Measurements from ENCODE around the gene NOLC1.

Gene NOLC1

DNA sequence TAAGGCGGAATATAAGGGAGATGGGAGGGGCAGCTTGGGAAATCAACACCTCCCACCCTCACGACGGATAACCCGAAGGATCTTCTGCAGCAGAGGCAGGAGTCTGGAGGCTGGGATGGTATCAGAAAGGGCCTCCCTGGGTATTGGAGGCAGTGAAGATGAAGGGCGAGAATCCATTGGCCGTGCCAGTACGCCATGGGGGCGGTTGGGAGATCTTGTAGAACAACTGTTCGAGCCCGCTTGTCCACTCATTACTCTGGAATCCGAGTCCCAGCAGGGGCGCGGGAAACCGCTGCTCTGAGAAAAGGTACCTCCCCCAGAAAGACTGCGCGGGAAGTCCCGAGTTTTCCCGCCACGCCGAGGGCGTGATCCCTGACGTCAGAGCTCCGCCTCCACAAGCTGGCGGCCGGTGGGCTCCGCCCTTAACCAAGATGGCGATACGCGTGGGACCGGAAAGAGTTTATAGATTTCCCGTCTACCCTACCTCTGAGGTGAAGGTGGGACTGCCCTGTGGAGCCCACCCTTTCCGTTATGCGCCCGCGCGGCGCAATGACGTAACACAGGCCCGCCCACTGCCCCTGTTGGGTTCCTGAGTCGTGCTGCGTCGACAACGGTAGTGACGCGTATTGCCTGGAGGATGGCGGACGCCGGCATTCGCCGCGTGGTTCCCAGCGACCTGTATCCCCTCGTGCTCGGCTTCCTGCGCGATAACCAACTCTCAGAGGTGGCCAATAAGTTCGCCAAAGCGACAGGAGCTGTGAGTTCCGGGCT, at the start of gene NOLC1:
Gene NOLC1 (plus strand): TSS at position 616 of the 771 bp plus-strand sequence. CDS start 22 bp downstream, at position 638.
- DNase-seq (ENCODE audit: low spot score) = peak; percentile 99

DNA sequence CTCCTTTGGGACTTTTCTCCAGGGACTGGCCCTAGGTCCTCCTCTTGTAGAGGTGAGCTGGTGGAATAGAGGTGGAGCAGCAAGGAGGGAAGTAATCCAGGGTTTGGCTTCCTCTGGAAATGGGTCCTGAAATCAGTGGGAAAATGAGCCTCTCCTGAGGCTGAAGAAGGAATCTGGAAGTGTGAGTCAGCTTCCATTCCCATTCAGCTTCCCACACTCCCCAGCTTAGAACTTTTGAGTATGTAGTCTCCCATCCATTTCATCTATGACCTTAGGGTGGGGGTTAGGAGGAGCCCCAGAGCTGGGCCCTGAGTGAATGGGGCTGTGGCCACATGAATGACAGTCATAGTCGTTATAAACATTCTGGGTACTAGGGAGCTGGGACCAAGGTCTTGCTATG, 49.8 kb upstream of the NOLC1 start:
- no peak for DNase-seq (ENCODE audit: low spot score)

DNA sequence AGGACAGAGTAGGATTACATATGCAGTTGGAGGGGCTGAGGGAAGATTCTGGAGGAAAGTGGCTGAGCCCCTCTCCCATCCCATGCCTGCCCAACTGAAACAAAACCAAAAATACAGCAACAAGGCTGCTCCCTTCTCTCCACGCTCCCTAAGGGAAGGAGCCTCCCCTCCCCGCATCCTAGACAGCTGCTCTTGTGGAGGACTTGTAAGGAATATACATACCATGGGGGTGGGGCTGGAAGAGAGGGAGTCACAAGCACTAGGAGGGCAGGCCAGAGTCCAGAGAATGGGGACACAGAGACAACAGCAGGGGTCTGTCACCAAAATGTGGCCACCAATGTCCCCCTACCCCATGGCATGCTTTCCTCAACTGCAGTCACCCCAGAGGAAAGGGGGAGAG, 45.2 kb upstream of the NOLC1 start:
- DNase-seq (ENCODE audit: low spot score) = no peak

DNA sequence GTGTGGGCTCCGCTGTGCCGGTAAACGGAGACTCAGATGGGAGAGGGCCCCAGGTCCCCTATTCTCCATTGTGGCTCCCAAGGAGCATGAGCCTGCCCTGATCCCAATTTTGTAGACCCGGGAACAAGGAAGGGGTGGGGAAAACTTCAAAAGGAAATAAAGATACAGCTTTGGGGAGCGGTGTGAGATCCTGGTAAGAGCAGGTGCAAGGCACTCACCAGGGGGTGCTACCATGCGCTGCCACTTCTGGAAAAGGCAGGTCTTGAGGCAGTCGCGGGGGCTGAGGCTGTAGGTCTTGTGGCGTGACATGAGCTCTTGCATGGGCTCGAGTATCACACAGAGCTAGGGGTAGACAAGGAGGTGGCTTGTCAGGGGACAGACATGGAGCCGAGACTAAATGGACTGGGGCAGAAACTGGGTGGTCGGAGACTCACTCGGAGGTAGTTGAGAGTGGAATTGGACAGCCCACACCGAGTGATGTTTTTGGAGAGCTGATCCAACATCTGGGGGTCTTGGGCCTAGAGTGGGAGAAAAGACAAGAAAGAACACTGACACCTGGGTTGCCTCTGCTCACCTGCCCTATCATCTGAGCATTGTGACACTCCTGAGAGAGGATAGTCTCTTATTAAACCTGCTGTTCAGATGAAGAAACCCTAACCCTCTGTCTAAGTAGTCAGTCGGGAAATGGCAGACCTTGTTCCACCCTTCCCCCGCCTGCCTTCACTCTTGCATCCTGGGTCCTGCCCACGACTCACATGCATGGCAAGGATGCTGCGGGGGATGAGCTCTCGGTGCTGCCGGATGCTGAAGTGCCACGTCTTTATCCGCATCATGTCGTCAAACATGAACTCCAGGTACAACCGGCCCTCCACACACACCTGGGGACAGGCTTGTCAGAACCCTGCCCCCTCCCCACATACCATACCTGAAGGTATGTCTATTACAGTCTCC, 42.7 kb upstream of the NOLC1 start:
- no peak for DNase-seq (ENCODE audit: low spot score)

DNA sequence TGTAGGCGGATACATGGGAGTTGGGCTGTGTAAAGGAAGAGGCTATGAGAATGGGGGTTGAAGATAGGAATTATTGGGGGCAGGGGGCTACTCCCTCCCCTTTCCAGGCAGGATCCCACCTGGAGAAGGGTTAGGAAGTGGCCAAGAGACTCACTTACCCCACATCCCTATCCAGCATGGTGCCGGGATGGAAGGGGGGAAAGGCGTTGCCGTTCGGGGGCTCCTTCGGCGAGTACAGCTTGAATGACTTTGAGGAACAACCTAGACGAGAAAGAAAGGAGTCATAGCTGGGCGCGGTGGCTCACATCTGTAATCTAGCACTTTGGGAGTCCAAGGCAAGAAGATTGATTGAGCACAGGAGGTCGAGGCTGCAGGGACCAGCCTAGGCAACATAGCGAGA, 40.9 kb upstream of the NOLC1 start:
- DNase-seq (ENCODE audit: low spot score) = no peak

DNA sequence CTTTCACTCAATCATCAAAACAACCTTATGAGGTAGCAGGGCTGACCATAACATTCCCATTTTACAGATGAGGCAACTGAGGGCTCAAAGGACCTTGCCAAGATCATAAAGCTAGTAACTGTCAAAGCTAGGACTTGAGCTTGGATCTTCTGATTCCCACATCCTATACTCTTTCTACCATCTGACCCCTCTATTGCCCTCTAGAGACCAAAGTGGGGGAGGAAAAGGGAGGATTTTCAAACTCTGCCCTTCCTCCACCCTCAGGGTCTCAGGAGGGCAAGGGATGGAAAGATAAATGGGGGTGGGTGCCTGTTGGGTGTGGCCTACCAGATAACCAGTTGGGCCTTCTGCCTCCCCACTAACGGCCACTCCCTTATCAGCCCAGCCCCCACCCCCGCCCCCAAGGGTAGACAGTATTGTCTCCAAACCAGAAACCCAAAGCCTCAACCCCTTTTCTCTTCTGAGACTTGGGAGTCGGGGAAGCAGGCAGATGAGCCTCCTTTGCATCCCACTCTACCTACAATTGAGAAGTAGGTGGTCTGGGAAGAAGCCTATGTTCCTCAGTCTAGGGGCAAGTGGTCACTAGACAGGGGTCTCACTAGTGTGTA, 39.9 kb upstream of the NOLC1 start:
- DNase-seq (ENCODE audit: low spot score) = no peak

DNA sequence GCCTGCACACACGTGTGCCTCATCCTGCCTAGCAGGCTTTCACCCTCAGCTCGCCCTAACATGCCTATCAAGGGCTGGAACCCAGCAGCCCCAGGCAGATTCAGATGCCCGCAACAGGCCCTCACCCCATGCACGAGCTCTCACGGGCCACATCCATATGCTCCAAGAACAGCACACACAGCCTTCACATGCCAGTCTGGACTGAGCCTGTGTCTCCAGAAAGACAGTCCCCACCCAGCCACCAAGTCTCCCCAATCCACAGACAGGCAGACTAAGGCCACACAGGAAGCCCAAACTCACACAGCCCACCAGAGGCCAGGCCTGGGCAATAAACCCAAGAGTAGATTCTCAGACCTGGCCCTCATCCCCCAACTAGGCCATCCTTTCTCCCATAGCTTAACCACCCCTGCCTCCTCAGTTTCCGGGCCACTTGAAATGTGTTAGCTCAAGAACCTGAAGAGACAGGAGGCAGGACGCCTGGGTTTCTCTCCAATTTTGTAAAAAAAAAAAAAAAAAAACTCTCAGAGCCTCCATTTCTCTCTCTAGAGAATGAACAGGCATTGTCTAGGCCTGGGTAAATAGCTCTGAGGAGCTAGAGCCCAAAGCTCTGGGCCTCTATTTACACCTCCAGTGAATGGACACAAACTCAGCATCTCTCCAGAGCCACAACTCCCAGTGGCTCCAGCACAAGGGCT, 38.8 kb upstream of the NOLC1 start:
- no peak for DNase-seq (ENCODE audit: low spot score)

DNA sequence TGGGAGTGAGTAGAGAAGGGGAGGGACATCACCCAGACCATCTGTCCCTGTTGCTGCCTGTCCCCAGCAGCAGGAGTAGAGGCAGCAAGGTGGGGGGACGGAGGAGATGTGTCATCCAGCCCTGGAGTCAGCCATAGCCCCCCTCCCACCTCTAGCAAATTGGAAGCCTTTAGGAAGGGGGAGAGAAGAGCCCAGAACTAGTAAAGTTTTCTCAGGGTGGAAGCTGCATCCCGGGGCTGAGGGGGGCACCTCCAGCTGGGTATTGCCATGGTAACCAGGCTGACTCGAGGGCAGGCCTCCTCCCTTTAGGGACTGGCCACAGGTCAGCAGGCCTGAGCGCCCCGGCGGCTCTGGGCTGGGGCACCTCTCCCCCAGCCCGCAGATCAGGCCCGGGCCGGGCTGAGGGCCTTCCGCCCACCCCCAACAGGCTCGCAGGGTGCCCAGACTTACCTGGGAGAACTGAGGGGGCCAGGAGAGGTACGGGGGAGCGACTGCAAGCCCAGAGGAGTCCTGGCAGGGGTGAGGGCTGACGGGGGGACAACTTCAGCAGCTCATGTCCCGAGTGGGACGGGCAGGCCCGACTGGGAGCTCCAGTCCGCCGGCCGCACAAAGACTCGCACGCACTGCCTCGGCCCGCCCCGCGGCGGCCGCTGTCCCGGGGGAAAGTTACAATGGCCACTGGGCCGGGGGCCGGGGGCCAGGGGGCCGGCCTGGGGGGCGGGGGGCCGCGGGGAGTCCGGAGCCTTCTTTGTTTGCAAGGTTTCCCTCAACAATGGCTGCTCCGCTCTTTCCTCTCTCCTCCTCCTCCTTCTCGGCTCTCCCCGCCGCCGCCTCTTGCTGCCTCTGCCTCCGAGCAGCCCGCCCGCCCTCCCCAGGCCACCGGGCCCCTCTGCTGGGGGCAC, 38.0 kb upstream of the NOLC1 start:
- no peak for DNase-seq (ENCODE audit: low spot score)

DNA sequence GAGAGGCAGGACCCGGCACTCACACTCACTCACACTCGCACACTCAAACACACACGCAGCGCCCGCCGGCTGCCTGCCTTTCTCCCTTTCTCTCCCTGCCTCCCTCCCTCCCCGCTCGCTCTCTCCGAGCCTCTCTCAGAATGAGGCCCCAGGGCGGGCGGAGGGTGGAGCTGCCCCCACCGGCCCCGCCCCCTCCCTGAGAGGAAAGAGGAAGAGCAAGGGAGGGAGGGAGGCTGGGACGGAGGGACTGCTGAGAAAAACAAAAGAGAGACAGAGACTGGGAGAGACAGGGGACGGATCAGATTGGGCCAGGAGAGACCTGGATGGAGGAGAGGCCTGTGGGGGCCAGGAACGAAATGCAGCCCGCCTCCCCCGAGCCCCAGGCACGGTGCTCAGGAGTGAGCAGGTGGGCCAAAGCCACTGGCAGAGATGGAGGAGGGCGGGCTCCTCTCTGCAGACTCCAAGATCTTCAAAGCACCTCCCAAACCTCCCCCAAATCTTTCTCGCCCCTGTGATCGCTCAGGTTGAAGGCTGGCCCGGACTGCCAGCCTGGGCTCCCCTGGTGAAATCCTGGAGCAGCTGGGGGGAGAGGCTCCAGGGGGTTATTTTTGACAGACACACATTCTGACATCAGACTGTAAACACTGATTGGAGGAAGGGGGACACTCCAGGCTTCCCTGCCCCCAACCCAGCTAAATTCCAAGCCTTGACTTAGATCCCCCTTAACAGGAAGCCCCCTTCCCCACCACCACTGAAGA, 37.1 kb upstream of the NOLC1 start:
- DNase-seq (ENCODE audit: low spot score) = peak; percentile 92

DNA sequence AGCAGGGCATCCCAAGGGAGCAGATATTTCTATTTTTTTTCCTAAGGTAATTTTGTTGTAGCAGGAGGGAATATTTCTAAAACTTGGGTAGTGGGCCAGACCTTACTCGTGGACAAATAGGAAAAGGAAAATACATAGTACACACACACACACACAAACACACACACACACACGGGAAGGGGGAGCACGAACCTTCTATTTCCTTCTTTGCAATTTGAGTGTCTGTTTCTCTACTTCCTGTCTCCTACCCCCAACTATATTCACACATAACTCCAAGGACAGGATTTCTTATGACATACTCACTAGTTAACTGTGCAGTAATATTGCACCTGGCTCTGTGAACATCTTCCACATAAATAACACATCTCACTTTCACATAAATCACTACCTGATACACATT, 36.4 kb upstream of the NOLC1 start:
- DNase-seq (ENCODE audit: low spot score) = no peak

DNA sequence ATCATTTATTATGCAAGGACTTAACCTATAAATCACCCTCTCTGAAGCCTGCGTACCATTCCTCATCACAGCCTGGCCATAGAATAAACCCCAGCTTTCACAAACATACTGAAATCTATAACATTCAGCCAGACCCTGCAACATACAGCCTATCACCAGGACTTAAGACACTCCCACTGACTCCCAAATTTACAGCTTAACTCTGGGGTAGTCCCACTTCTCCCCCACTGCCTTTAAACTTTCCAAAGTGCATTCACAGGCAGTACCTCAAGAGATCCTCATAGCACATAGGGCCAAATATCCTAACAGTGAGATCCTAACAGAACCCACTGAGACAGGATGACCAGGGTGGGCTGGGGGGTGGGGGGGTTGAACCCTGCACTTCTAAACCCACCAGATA, 35.5 kb upstream of the NOLC1 start:
- DNase-seq (ENCODE audit: low spot score) = no peak

DNA sequence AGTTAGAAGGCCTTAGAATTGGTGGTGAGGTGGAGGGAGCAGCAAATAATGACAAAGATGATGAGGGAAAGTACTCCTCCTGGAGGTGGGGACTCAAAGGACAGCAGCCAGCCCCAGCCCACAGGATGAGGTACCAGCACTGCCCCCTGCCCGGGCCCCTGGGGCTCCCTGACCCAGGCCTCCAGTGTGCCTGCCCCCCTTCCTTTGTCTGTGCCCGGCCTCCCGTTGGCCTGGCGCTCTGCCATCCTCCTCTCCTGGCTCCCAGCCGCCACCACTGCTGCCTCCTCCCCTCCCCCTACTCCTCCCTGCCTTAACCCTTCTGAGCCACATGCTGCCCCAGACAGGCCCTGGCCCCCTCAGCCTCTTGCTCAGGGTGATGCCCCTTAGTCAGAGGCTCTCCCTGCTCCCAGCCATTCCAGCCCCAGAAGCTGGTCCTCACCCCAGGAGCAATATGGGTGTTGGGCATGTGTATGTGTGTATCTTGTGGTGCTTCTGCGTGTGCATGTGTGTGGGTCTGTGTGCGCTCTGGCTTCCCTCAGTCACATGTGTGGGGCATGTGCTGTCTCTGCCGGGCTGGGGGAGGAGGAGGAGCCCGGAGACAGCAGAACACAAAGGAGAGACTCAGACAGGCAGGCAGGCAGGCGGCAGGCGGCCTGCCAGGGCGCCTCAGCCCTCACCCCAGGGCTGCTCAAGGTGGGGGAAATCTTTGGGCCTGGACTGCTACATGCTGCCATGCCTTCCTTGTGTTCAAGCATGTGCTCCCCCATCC, 34.6 kb upstream of the NOLC1 start:
- peak; percentile 89 for DNase-seq (ENCODE audit: low spot score)

DNA sequence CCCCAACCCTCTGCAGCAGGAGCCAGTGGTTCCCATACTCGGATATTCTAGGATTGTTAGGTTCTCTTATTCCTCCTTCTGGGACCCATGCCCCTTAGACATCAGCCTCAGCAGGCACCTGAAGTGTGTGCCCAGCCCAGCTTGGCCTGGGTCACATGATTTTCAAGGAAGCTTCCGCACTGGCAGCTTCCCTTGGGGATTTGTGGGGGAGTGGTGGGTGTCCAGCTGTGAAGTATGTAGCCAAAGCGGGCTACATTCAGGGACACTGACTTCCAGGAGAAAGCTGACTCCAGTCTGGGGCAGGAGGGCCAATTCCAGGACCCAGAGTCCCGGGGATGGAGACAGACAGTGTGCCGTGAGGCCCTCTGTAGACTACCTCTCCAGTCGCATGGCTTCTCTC, 33.3 kb upstream of the NOLC1 start:
- DNase-seq (ENCODE audit: low spot score) = no peak

DNA sequence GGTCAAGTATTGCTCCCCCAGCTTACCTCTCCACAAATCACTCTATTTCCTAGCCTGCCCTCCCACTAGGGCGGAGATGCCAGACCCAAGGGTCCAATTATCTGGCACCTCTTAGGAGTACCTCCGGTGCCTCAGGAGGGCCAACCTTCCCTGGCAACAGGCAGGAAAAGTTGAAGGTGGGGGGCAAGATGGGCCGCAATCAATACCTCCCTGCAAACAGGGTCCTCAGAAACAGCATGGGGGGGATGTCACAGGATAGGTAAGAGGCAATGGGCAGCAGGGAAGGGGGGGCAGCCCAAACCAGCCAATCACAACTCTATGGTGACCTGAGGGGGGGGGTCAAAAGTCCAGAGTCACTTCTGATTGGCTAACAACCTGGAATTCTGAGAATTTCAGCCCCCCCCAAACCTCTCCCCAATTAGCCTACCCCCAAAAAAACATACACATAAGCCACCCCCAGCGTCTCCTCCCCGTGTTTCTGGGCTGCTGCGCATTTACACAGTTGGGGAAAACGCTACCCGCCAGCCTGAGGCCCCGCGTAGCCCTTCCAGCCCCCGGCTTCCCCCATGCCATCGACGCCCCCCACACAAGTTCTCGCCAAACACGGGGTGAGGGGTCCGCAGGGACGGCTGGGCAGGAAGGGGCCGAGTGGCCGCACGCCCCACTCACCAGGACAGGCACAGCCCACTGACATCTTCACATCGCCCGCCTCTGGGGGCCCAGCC, 32.6 kb upstream of the NOLC1 start:
- DNase-seq (ENCODE audit: low spot score) = no peak

DNA sequence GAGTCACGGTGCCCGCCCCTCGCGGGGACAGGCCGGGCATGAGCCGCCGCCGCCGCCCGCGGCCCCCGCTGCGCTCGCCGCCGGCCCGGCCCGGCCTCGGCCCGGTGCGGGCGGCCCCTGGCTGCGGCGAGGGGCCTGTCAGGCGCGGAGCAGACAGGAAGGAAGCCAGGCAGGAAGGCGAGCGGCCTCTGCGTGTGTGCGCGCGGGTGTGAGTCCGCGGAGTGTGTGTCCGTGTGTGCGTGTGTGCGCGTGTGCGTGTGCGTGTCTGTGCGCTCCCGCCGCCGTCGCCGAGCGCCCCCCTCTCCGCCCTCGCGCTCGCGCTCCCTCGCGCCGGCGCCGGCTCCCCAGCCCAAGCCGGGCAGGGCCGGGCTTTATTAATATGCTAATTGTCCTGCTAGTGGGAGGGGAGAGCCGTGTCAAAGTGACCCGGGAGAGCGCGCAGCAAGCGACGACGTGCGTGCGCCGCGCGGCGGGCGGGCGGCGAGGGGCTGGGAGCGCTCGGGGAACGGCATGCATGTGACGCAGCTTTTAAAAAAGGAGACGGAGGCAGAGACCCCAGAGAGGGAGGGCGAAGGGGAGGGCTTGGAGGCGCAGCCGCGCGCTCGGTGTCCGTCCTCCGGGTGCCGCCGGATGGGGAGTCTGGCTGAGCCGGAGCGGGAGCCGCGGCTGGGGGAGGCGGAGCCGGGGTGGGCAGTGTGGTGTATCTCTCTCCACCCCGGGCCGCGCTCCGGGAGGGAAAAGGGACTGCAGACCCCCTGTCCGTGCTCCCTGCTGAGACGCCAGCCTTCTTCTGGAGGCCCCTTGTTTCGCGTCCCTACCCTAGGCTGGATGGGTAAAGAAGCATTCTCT, 31.8 kb upstream of the NOLC1 start, which contains the start of gene LDB1:
Gene LDB1 (minus strand): TSS at position 227 of the 849 bp plus-strand sequence. CDS start 258 bp downstream, outside the sequence.
- DNase-seq (ENCODE audit: low spot score) = peak; percentile 89

DNA sequence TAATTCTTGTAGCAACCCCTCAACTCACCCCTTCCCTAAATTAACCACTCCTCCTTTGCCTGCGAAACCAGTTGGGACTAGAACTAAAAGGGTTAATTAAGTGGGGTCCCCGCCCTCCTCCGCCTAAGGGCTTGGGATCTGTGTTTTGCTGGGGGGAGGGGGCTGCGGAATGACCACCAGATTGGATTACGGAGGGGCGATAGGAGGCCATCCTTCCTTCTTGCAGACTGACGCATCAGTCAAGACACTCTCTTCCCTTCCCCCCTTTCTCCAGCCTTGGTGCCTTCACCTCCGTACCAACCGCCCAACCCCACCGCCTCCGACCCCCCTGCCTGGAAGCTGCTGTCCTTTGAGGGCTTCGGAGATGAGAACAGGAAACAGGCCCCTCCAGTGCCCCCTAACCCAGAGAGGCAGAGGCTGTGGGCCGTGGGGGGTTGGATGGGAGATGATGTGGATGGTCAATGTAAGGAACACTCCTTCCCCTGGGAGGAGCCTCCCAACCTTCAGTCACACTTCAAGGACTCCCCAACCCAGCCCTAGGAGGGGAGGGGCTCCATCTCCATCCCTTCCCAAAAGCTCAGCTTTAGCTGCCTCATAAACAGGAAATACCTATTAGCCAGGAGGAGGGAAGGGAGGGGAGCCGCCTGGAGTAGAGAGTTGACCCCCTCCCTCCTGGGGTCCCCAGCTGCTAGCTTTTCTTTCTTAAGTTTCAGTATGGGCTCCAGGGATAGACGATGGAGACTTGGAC, 31.0 kb upstream of the NOLC1 start:
- DNase-seq (ENCODE audit: low spot score) = peak; percentile 77
